DOHH2 (cell line): ENCODE measurements around the gene MED17.

Experiments
- H3F3A ChIP-seq: fragments of 200-600 bp; sonication (generic), shearing (Covaris generic); 2 replicates; pipeline ENCODE4 v1.6.0; 2016; ENCODE audit warnings: antibody characterized with exemption, mild to moderate bottlenecking; ENCODE audit not compliant: control insufficient read depth, insufficient read depth
- H3K27ac ChIP-seq: fragments of 200-600 bp; sonication (generic); 2 replicates; pipeline ENCODE4 v1.5.1; 2014; ENCODE audit warnings: low read depth, mild to moderate bottlenecking, low read length, moderate library complexity
- H3K27me3 ChIP-seq: fragments of 200-600 bp; sonication (generic); 2 replicates; pipeline ENCODE4 v1.6.1; 2014; ENCODE audit warnings: mild to moderate bottlenecking, low read length, mixed read lengths; ENCODE audit not compliant: control insufficient read depth
- H3K36me3 ChIP-seq: fragments of 200-600 bp; sonication (generic); 2 replicates; pipeline ENCODE4 v1.6.1; 2014; ENCODE audit warnings: mild to moderate bottlenecking, low read length, moderate library complexity, mixed read lengths; ENCODE audit not compliant: control insufficient read depth
- H3K4me1 ChIP-seq: fragments of 200-600 bp; sonication (generic); 2 replicates; pipeline ENCODE4 v1.6.1; 2014; ENCODE audit warnings: mild to moderate bottlenecking, low read length, mixed read lengths; ENCODE audit not compliant: control insufficient read depth
- H3K4me2 ChIP-seq: fragments of 200-600 bp; sonication (generic); 2 replicates; pipeline ENCODE4 v1.6.0; 2014; ENCODE audit warnings: mild to moderate bottlenecking, low read length, moderate library complexity
- H3K4me3 ChIP-seq: fragments of 200-600 bp; sonication (generic); 2 replicates; pipeline ENCODE4 v1.5.1; 2014; ENCODE audit warnings: mild to moderate bottlenecking, low read length, mixed read lengths
- H3K79me2 ChIP-seq: fragments of 200-600 bp; sonication (generic); 2 replicates; pipeline ENCODE4 v1.6.1; 2014; ENCODE audit warnings: mild to moderate bottlenecking, low read length, mixed read lengths; ENCODE audit not compliant: control insufficient read depth
- H3K9me2 ChIP-seq: fragments of 200-600 bp; sonication (generic); replicated peaks from 2 replicates; pipeline ENCODE4 v1.6.1; 2014; ENCODE audit warnings: mild to moderate bottlenecking, low read length, mixed read lengths; ENCODE audit not compliant: control insufficient read depth
- H3K9me3 ChIP-seq: fragments of 200-600 bp; sonication (generic); 2 replicates; pipeline ENCODE4 v1.6.1; 2014; ENCODE audit warnings: antibody characterized with exemption, low read length, mixed read lengths; ENCODE audit not compliant: control insufficient read depth, insufficient read depth
- H4K20me1 ChIP-seq: fragments of 200-600 bp; sonication (generic); 2 replicates; pipeline ENCODE4 v1.6.0; 2014; ENCODE audit warnings: low read depth, mild to moderate bottlenecking, antibody characterized with exemption, low read length, moderate library complexity; ENCODE audit not compliant: control insufficient read depth, insufficient read depth
- EZH2phosphoT487 ChIP-seq: fragments of 200-600 bp; sonication (generic); IDR thresholded peaks from 2 replicates; pipeline ENCODE4 v1.6.1; 2017; ENCODE audit warnings: borderline replicate concordance, mild to moderate bottlenecking, antibody characterized with exemption, low read length, moderate library complexity, mixed read lengths
- TF ChIP-seq, protein P1 (sequence below): fragments of 200-600 bp; sonication (generic); IDR thresholded peaks from one replicate; pipeline ENCODE4 v1.5.1; 2014; ENCODE audit warnings: antibody characterized with exemption, mild to moderate bottlenecking, low read depth, low read length; ENCODE audit not compliant: poor library complexity, severe bottlenecking

Gene MED17

DNA sequence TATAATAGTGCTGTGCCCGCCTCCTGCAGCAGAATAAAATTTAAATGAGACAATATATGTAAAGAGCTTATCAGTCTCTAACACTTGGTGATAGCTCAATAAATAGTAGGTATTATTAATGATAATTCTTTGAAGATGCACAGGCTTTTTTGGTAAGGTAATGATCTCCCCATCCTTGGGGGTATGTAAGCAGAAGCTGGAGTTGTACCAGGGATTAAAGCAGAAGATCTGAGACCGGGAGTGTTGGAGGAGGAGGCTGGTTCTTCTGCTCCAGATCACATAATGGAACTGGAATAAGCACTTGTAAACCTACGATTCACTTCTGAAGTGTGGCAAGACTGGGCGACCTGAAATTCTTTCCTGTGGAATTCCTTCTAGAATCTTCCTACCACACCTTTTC, 58.0 kb downstream of the MED17 start:
- Histone ChIP-seq H3K4me2 (no peak overlapping the region), H3K9me2 (no peaks in the 10 kb centered on the region), H3K27me3 (no peaks in the 10 kb centered on the region), H3F3A (no peaks in the 10 kb centered on the region), H4K20me1 (no peaks in the 10 kb centered on the region), H3K79me2 (no peaks in the 10 kb centered on the region), H3K9me3 (no peaks in the 10 kb centered on the region), H3K36me3 (no peaks in the 10 kb centered on the region), H3K4me3 (no peak overlapping the region), H3K4me1 (no peaks in the 10 kb centered on the region), H3K27ac (no peak overlapping the region)
- TF ChIP-seq, protein P1, sequence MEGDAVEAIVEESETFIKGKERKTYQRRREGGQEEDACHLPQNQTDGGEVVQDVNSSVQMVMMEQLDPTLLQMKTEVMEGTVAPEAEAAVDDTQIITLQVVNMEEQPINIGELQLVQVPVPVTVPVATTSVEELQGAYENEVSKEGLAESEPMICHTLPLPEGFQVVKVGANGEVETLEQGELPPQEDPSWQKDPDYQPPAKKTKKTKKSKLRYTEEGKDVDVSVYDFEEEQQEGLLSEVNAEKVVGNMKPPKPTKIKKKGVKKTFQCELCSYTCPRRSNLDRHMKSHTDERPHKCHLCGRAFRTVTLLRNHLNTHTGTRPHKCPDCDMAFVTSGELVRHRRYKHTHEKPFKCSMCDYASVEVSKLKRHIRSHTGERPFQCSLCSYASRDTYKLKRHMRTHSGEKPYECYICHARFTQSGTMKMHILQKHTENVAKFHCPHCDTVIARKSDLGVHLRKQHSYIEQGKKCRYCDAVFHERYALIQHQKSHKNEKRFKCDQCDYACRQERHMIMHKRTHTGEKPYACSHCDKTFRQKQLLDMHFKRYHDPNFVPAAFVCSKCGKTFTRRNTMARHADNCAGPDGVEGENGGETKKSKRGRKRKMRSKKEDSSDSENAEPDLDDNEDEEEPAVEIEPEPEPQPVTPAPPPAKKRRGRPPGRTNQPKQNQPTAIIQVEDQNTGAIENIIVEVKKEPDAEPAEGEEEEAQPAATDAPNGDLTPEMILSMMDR = no peak
- TF ChIP-seq EZH2phosphoT487 = no peak

DNA sequence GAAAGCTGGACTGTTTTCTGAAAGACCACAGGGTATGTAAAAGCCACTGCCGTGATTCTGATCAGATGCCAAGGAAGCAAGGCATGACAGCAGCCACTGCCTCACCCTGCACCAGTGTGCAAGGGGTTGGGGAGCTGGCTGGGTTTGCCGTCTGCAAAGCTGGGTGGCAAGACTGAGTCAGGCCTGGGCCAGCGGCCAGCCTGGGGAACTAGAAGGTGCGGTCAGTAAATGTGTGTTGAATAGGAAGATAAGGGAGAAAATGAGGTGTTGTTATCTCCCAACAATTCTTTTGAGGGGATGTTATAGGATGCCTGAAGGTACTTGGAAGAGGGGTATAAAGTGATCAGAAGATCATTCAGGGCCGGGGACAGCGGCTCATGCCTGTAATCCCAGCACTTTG, 58.4 kb downstream of the MED17 start:
- TF ChIP-seq EZH2phosphoT487 = no peak
- TF ChIP-seq, protein P1 = no peak
- Histone ChIP-seq H3K79me2 (no peaks in the 10 kb centered on the region), H3K36me3 (no peaks in the 10 kb centered on the region)

DNA sequence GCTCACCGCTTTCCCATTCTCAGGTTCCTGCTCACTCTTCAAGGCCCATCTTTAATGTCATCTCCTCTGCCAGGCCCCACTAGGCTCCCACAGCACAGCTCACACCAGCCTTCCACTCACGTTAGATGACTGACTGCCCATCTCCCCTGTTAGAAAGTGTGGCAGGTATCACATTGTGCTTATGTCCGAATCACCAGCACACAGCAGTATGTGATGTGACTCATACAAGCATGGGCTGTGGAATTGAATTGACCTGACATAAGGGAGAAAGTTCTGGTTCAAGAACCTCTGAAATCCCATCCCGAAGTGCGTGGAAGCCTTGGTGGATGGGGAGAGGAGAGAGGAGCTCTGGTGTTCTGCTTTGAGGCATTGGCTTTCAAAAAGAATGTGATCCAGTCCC, 59.8 kb downstream of the MED17 start:
- TF ChIP-seq, protein P1 = no peak
- TF ChIP-seq EZH2phosphoT487 = no peak
- Histone ChIP-seq H3K27me3 (no peaks in the 10 kb centered on the region), H4K20me1 (no peaks in the 10 kb centered on the region), H3K9me2 (no peaks in the 10 kb centered on the region), H3K4me2 (no peak overlapping the region), H3K36me3 (no peaks in the 10 kb centered on the region), H3K79me2 (no peaks in the 10 kb centered on the region), H3K9me3 (no peaks in the 10 kb centered on the region), H3K27ac (no peak overlapping the region), H3F3A (no peaks in the 10 kb centered on the region), H3K4me1 (no peaks in the 10 kb centered on the region), H3K4me3 (no peak overlapping the region)

More for the DNA sequence above, 58.4 kb downstream of the MED17 start:
- no peak overlapping the region for H3K4me2 ChIP-seq
- no peaks in the 10 kb centered on the region for H3K9me2 ChIP-seq
- no peaks in the 10 kb centered on the region for H4K20me1 ChIP-seq
- no peaks in the 10 kb centered on the region for H3K9me3 ChIP-seq
- H3K27me3 ChIP-seq = no peaks in the 10 kb centered on the region
- H3K4me3 ChIP-seq = no peak overlapping the region
- no peak overlapping the region for H3K27ac ChIP-seq
- H3K4me1 ChIP-seq = no peaks in the 10 kb centered on the region
- H3F3A ChIP-seq = no peaks in the 10 kb centered on the region

DNA sequence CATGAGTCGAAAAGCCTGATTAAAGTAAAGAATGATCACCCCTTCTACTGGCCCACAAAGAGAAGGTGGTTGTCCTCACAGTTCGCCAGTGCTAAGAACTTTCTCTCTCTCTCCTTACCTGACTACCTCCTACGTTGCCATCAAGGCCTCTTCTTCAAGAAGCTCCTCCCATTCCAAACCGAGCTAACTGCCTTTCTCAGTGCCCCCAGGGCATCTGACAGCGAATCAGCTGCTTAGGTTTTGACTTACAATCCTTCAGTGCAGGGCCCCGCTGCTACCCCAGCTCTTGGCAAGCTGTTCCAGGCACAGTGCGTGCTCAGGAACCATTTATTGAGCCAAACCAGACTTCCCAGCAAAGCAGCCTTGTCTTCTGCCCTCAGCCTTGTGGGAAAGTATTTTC, 60.5 kb downstream of the MED17 start:
- H3K4me1 ChIP-seq = no peaks in the 10 kb centered on the region
- no peaks in the 10 kb centered on the region for H3K9me3 ChIP-seq
- H3K27ac ChIP-seq = no peak overlapping the region
- H3F3A ChIP-seq = no peaks in the 10 kb centered on the region
- H3K27me3 ChIP-seq = no peaks in the 10 kb centered on the region
- H3K36me3 ChIP-seq = no peaks in the 10 kb centered on the region
- no peak overlapping the region for H3K4me3 ChIP-seq
- no peaks in the 10 kb centered on the region for H4K20me1 ChIP-seq
- no peak for TF ChIP-seq EZH2phosphoT487
- TF ChIP-seq, protein P1 = no peak
- no peaks in the 10 kb centered on the region for H3K9me2 ChIP-seq
- H3K4me2 ChIP-seq = no peak overlapping the region
- no peaks in the 10 kb centered on the region for H3K79me2 ChIP-seq
